GM12872 (cell line): ENCODE measurements around the gene MYO5A.

Source experiments
- CTCF ChIP-seq: IDR thresholded peaks from 3 replicates; pipeline ENCODE4 v1.5.1; 2011; ENCODE audit warnings: low read depth, mild to moderate bottlenecking, low read length, moderate library complexity; ENCODE audit not compliant: insufficient read depth

MYO5A gene

GRCh38 chr15:52290800-52291199 lies 237.9 kb downstream of the MYO5A start:
- no peak for TF ChIP-seq CTCF

DNA sequence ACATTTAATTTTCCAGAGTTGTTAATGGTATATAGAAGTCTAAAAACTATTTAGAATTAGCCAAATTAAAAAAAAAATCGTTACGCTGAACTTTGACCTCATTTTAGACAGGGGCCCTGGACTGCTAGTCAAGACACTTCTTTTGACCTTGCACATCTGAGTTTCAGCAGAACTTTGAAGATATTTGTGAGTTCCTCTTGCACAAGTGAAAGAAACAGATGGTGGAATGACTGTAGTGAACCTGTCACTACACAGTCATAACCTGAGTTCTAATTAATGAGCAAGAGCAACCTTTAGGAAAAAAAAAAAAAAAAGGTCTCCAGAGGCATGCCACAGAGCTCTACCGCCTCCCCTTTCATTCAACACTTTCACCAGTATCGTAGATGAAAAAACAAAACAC lies 238.4 kb downstream of the MYO5A start:
- TF ChIP-seq CTCF, result no peak

GRCh38 chr15:52289629-52290081 lies 239.0 kb downstream of the MYO5A start:
- no peak for TF ChIP-seq CTCF

GRCh38 chr15:52288986-52289385 lies 239.7 kb downstream of the MYO5A start:
- TF ChIP-seq CTCF, result no peak

GRCh38 chr15:52288051-52288942 lies 240.4 kb downstream of the MYO5A start:
- no peak for TF ChIP-seq CTCF

DNA sequence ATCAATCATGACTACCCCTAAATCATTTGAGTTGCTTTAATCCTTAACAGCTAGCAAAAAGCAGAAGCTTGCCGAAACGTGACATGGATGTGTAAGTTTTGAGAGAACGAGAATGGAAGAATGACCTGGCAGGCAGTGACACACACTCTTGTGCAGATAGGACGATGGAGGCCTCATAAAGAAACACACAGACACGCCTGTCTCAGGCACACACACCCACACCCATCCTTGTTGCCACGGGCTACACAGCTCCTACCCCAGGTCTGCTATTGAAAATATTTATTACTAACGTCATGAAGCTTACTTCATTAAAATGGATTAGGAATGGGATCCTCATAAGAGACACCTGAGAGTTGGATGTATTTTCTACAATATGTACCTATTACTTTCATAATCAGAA lies 241.6 kb downstream of the MYO5A start:
- no peak for TF ChIP-seq CTCF

GRCh38 chr15:52284164-52284563 lies 244.5 kb downstream of the MYO5A start:
- TF ChIP-seq CTCF, result no peak
